HG03175 (cell line): ENCODE data around the gene SLC25A6.
"Not testable (repeated sequence)": the region's sequence is repeated elsewhere in the genome, so short reads cannot be mapped to it uniquely, and the experiment has no call there.

ENCODE experiments used
- ATAC-seq: cut with Tn5 transposase; IDR thresholded peaks from one replicate; pipeline ENCODE4 v1.9.1; 2021; ENCODE audit warnings: mild to moderate bottlenecking, moderate library complexity; ENCODE audit not compliant: unreplicated experiment

SLC25A6 gene

DNA sequence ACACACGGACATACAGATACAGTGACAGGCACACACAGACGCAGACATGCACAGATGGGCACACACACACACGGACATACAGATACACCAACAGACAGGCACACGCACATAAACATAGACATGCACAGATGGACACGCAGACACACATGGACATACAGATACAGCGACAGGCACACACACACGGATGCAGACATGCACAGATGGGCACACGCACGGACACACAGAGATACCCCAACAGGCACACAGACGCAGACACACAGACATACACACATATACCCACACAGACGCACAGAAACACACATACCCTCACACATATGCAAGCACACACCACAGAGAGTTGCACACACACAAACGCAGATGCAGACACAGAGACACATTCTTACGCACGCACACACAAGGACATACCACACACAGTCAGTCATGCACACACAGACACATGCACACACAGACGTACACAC, 24.4 kb upstream of the SLC25A6 start:
- no peak for ATAC-seq

DNA sequence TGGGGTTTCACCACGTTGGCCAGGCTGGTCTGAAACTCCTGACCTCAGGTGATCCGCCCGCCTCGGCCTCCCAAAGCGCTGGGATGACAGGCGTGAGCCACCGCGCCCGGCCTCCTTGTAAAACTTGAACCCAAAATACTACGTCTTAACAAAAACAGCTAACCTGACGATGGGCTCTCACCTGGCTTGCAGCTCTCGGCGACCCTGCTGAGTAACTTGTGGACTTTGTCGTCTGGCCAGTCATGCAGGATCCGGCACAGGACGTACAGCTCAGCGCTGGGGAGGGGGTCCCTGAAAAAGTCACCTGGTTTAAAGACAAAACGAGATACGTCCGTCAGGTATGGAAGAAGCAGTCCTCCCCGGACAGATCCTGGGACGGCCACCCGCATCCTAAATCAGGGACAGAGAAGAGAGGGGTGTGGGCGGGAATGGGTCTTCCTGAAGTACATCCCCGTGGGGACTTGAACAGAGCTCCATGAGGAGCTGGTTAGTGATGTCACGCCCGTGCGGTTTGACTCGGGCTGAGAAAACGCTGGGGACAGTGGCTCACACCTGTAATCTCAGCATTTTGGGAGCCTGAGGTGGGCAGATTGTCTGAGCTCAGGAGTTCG, 20.7 kb upstream of the SLC25A6 start:
- ATAC-seq = no peak

DNA sequence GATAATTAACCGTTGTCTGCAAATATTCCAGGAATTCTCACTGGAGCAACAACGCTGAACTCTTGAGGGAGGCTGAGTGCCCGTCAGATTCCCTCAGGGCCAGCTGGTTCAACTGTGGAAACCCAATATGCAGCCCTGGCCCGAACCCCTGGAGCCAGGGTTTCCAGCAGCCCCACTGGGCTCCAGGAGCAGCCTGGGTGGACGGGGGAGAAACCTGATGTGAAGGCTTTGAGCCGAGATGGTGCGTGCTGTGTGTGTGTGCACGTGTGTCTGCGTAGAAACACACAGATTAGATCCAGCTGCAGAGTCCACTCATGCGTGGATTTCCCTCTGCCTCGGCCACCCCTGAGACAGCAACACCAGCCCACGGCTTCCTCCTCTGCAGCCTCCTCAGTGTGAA, 19.4 kb upstream of the SLC25A6 start:
- ATAC-seq = no peak

DNA sequence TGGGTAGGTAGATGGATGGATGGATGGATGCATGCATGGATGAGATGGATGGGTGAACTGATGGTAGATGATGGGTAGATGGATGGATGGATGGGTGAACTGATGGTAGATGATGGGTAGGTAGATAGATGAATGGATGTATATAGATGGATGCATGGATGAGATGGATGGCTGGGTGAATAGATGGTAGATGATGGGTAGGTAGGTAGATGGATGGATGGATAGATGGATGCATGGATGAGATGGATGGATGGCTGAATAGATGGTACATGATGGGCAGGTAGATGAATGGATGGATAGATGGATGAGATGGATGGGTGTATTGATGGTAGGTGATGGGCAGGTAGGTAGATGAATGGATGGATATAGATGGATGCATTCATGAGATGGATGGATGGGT, 15.1 kb upstream of the SLC25A6 start:
- no peak for ATAC-seq

DNA sequence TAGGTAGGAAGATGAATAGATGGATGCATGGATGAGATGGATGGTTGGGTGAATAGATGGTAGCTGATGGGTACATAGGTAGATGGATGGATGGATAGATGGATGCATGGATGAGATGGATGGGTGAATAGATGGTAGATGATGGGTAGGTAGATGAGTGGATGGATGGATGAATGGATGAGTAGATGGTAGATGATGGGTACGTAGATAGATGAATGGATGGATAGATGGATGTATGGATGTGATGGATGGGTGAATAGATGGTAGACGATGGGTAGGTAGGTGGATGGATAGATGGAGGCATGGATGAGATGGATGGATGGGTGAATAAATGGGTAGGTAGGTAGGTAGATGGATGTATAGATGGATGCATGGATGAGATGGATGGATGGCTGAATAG, 13.9 kb upstream of the SLC25A6 start:
- ATAC-seq = not testable (repeated sequence)

DNA sequence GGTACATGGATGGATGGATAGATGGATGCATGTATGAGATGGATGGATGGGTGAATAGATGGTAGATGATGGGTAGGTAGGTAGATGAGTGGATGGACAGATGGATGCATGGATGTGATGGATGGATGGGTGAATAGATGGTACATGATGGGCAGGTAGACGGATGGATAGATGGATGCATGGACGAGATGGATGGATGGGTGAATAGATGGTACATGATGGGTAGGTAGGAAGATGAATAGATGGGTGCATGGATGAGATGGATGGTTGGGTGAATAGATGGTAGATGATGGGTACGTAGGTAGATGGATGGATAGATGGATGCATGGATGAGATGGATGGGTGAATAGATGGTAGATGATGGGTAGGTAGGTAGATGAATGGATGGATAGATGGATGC, 12.0 kb upstream of the SLC25A6 start:
- ATAC-seq = not testable (repeated sequence)

DNA sequence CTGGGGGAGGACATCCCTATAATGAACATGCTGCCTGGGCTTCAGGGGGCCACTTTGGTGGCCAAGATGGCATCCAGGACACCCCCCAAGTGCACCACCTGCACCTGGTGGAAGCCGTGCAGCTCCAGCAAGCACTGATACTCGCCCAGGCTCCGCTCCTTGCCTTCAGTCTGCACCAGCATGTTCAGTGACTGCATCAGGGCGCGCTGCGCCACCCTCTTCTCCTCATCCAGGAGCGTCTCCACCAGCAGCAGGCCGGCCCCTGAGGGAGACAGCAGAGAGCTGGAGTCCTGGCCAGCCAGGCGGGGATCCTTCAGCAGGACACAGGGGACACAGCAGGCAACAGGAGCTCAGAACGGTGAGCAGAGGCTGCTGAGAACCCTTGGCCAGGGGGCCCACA, 11.3 kb upstream of the SLC25A6 start:
- no peak for ATAC-seq

DNA sequence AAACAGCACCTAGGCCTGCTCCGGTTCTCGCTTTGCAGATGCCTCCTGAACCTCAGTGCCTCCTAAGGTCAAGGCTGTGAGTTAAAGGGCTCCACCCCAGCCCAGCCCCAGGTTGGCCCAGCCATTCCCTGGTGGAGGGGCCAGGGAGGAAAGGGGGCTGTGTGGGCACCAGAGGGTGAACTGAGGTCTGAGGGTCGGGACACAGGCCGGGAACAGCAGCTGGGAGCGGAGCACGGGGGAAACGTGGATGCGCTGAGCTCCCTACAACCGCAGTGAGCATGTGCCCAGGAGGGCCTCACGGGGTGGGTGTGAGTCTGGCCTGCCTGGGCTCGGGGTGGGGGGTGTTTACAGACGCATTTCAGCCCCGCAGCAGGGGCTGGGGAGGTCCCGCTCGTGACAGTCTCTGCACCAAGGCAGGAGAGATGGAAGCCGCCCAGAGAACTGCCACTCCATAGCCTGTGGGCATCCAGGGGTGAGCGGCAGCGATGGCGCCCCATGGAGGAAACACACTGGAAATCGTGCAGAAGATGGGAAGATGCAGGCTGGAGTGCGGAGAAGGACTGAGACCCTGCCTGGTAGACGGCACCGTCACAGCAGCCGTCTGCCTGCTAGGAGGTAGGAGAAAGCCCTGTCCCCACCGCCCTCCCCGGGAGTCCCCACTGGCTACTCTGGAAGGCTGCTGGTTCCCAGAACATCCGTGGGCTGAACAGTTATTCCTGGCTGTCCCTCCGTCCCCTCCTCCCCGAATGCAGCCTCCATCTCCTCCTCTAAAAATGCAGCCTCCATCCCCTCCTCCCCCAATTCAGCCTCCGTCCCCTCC, 9.9 kb upstream of the SLC25A6 start:
- ATAC-seq = no peak

DNA sequence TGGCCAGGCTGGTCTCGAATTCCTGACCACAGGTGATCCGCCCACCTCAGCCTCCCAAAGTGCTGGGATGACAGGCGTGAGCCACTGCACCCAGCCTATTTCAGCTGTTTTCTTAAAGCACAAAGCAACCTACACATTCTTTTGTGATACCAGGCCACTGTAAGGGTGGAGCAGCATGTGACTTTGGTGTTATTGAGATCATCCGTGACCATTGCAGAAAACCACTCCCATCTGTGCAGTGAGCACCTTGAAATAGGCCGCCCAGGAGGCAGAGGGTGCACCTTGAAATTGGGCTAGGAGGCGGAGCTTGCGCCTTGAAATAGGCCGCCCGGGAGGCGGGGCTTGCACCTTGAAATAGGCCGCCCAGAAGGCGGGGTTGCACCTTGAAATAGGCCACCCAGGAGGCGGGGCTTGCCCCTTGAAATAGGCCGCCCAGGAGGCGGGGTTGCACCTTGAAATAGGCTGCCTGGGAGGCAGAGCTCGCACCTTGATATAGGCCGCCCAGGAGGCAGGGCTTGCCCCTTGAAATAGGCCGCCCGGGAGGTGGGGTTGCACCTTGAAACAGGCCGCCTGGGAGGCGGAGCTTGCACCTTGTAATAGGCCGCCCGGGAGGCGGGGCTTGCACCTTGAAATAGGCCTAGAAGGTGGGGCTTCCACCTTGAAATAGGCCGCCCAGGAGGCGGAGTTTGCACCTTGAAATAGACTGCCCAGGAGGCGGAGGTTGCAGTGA, 9.0 kb upstream of the SLC25A6 start:
- no peak for ATAC-seq

DNA sequence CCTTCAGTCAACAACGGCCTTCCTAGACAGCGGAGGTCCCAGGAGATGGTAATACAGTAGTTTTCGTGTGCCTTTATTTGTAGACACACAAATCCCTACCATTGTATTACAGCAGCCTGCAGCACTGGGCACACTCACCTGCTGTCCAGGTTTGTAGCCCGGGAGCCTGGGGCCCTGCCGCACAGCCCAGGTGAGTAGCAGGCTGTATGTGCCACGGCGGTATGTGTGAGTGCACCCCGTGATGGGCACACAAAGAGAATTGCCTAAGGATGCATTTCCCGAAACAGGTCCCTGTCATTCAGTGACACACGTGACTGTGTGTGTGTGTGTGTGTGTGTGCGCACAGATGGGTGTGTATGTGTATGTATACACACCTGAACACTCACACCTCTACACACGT, 8.1 kb upstream of the SLC25A6 start:
- no peak for ATAC-seq

DNA sequence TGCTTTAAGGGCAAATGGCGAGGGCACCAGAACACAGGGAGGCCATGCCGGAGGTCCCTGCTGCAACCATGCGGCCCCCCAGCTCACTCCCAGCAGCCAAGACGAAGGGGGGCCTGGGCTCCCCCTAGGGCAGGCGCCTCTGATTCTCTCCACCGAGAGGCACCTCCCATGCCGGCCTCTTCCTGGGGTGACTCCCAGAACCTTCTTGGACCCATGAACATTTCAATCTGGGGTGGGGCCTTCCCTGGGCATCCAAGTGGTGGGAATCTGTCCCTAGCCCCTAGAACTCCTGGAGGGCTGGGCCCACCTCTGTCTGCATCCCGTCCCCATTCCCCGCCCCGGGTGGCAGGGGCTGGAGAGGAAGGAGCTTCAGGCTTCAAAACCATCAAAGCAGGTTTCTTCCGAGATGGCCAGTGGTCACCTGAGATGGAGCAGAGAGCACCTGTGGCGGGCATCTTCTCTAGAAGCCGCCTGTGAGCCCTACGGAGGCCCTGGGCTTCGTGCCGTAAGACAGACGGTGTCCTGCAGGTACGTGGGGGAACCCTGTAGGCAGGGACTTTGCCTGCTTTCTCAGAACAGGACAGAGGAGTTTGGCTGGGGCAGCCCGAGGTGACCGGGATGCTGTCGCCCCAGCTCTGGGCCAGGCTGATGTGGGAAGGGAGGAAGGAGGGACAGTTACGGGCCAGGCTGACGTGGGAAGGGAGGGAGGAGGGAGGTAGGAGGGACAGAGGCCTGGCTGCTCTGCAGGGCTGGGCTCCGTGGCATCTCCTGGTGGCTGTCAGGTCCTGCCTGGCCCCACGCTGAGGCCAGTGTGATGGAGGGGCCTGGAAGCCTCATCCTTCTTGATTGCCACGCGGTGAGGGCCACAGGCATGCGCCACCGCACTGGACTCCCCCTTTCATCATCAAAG, 6.8 kb upstream of the SLC25A6 start:
- ATAC-seq = no peak

DNA sequence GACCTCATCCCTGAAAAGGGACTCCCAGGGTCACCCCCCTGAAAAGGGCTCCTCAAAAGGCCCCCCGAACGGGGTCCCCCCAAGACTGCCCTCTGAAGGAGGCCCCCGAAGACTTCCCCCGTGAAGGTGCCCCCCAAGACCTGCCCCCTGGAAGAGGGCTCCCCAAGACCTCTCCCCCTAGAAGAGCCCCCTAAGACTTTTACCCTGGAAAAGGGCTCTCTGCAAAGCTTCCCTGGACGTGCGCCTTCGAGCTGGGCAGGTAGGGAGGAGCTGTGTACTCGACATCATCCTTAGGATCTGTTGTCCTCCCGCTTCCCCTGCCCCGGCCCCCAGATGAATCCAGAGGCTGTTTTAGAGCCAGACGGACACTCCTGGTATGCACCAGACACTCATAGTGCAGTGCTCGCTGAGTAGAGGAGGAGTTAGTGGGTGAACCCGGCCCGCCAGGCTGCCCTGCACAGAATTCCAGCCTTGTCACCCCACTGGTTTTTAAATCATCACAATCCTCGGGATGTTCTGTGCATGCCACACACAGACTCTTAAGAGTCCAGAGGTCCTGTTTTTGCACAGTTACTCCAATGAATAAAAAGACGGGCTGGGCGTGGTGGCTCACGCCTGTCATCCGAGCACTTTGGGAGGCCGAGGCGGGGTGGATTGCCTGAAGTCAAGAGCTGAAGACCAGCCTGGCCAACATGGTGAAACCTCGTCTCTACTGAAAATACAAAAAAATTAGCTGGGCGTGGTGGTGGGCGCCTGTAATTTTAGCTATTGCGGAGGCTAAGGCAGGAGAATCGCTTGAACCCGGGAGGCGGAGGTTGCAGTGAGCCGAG, 5.7 kb upstream of the SLC25A6 start:
- ATAC-seq = no peak

DNA sequence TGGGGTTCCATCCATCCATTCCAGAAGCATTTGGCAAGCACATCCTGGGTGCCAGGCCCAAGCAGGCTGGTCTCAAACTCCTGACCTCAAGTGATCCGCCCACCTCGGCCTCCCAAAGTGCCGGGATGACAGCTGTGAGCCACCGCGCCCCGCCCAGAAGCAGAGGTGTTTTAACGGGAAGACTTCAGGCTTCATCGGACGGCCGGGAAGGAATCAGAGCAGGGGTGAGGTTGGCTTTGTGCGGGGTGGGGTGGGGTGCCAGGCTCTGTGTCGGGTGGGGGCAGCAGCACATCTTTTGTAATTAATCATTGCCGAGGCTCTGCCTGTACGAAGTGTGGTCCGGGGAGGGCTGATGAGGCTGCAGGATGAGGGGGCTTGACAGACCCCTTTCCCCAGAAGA, 5.1 kb upstream of the SLC25A6 start:
- ATAC-seq = no peak

DNA sequence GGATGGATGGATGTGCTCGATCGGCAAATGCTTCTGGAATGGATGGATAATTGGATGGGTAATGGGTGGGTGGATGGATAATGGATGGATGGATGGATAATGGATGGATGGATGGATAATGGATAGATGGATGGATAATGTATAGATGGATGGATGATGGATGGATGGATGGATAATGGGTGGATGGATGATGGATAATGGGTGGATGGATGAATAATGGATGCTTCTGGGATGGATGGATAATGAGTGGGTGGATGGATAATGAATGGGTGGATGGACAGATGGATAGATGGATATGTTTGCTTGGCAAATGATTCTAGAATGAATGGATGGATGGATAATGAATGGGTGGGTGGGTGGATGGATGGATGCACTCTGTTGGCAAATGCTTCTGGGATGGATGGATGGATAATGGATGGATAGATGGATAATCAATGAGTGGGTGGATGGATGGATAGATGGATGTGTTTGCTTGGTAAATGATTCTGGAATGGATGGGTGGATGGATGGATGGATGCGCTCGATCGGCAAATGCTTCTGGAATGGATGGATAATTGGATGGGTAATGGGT, 3.8 kb upstream of the SLC25A6 start:
- no peak for ATAC-seq

DNA sequence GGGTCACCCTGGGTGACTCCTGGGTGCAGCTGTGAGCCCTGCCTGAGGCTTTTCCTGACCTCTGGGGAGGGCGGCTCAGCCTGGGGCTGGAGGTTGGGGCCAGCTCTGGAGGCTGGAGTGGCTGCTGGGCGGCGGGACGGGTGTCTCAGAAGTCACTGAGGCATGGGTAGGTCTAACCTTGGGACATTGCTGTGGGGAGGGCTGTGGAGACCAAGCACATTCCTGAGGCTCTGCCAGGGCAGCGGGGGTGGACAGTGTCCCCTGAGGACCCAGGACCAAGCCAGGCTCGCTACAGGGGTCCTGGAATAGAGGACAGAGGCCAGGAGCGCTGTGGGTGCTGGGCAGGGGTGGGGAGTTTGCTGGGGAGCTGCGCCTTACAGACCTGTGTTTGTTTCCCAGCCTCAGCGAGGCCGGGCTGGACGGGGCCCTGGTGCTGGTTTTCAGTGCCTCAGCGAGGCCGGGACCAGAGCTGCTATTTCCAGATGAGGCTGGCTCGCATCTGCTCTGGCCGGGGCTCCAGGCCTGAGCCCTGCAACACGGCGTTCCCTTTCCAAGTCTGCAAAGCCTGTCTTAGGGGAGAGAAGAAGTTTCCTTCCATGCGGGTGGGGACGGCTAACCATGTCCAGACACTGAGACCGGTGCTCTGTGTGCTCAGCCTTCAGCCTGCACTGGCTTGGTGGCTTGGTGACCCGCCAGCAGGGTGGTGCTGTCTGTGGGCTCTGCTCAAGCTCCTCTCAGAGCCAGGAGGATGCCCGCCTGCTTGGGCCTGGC, 3.0 kb upstream of the SLC25A6 start:
- no peak for ATAC-seq

DNA sequence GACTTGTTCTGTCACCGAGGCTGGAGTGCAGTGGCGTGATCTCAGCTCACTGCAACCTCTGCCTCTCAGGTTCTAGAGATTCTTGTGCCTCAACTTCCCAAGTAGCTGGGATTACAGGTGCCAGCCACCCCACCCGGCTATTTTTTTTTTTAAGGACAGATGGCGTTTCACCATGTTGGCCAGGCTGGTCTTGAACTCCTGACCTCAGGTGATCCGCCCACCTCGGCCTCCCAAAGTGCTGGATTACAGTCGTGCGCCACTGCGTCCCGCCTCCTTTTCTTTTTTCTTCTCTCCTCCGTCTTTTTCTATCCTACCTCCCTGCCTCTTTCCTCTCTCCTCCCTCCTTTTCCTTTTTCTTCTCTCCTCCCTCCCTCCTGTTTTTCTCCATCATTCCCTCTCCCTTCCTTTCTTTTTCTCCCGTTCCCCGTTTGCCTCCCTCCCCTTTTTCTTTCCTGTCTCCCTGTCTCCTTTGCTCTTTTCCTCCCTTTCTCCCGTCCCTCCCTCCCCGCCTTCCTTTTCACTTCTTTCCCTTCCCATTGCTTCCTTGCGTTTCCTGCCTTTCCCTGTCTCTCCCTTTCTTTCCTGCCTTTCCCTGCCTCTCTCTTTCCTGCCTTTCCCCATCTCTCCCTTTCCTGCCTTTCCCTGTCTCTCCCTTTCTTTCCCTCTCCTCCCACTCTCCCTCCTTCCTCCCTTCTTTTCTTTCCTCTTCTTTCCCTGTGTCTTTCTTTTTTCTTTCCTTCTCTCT, 2.1 kb upstream of the SLC25A6 start:
- ATAC-seq = no peak

DNA sequence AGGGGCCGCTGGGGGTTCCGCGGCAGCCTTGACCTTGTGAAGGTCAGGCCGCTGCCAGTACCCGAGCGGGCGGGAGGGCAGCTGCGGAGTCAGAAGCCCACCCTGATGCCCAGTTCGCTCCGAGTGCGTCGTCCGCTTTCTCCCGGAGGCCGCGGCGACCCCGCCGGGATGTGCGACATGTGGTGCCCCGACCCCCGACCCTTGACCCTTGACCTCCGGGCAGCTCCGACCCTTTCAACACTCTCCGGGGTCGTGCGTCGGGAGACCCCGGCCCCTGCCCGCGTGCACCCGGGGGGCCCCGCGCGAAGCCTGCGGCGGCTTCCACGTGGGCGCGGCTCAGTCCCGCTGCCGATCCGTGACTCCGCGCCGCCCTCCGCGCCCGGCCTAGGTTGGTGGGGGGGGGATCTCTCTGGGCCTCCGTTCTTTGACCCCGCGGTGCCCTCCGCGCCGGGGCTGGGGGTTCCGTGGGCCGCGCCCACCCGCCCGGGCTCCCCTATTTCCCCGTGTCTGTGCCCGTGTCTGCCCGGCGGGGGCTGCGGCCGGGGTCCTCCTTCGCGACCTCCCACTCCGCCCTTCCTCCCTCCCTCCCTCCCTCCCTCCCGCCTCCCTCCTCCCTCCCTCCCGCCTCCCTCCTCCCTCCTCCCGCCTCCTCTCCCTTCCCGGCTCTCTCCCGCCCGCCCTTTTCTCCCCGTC, 609 bp upstream of the SLC25A6 start:
- ATAC-seq = peak; percentile 35

DNA sequence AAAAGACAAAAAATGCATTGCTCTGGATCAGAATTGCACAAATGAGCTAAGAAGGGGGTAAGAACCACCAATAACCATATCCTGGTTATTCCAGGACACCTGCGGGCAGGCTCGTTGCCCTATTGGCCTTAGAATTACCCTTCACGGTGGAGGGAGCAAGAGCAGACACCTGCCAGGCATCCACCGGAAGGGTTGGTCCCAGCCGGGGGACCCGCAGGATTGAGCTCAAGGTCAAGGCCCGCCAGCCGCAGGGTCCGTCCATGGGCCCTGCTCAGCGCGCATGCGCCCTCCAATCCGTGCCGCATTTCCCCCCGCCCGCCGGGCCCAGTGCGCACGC, 575 bp downstream of the SLC25A6 start:
- ATAC-seq = no peak
